Esophagus muscularis mucosa (tissue), 4 donors: ENCODE data around the gene OR52K2. TPM values are rescaled to one million over a fixed set of nuclear protein-coding genes. Genes with fewer than 3 reads are reported as not detected.

Source experiments
- DNase-seq: peaks from one replicate; pipeline ENCODE4 v3.0.0-alpha.2; 2017; ENCODE audit errors: extremely low spot score
- H3K27ac ChIP-seq, 4 donors: fragments of 200-600 bp; sonication (generic); replicated peaks in 1 of 4; 1 replicate in 3 of 4; 2 replicates in 1 of 4; pipeline ENCODE4 v1.5.1; 2016 to 2019; ENCODE audit warnings: mild to moderate bottlenecking in 1 of 4
- H3K27me3 ChIP-seq, 4 donors: fragments of 200-600 bp; sonication (generic); one replicate each; pipeline versions ENCODE4 v1.5.1 to v1.6.0; 2016 to 2019
- H3K36me3 ChIP-seq, 4 donors: fragments of 200-600 bp; sonication (generic); one replicate each; pipeline ENCODE4 v1.5.1; 2016 to 2019
- H3K4me1 ChIP-seq, 4 donors: fragments of 200-600 bp; sonication (generic); one replicate each; pipeline ENCODE4 v1.5.1; 2016 to 2019
- H3K4me3 ChIP-seq, 4 donors: fragments of 200-600 bp; sonication (generic); 1 replicate in 2 of 4; 2 replicates in 2 of 4; pipeline ENCODE4 v1.5.1; 2016 to 2019; ENCODE audit warnings: mild to moderate bottlenecking in 4 of 4, moderate library complexity in 1 of 4
- H3K9me3 ChIP-seq, 4 donors: fragments of 200-600 bp; sonication (generic); 1 replicate in 3 of 4; 2 replicates in 1 of 4; pipeline ENCODE4 v1.5.1; 2016 to 2019
- EP300 ChIP-seq: sonication (generic); formaldehyde crosslinking; IDR thresholded peaks from one replicate; pipeline ENCODE4 v1.6.1; 2017; ENCODE audit warnings: antibody characterized with exemption
- POLR2A ChIP-seq: fragments of 450-650 bp; IDR thresholded peaks from one replicate; pipeline ENCODE4 v1.6.1; 2017; ENCODE audit warnings: antibody characterized with exemption, moderate library complexity, mild to moderate bottlenecking, low read depth
- POLR2AphosphoS5 ChIP-seq, 2 donors: sonication (generic); formaldehyde crosslinking; IDR thresholded peaks; one replicate each; pipeline ENCODE4 v1.6.1; 2017; ENCODE audit warnings: antibody characterized with exemption in 2 of 2
- WGBS: methylation state at CpG from one replicate; pipeline ENCODE4 v1.1.5; 2018; 5-methylcytosine and 5-hydroxymethylcytosine counted together
- intact Hi-C: fragments of 100-400 bp; cut with DNase I; formaldehyde crosslinking; loops from one replicate; pipeline ENCODE4 v1.15.1; 2023
- total RNA-seq, 4 donors: library from RNA; depleted of rRNA; stranded (reverse); fragments of >200 nt; gene quantifications; one replicate each; pipeline versions ENCODE4 v1.1.0 to v1.2.1, GENCODE V29; 2016
- TF ChIP-seq, protein P1 (sequence below), 3 experiments: fragments of 200-600 bp in 2 of 3; fragments of 450-650 bp in 1 of 3; sonication (generic) in 2 of 3; IDR thresholded peaks; one replicate each; pipeline ENCODE4 v1.5.1; 2017 to 2019; ENCODE audit warnings: antibody characterized with exemption in 3 of 3, mild to moderate bottlenecking in 2 of 3, moderate library complexity in 1 of 3

Gene OR52K2
- total RNA-seq, 4 donors from 2014 or later: not detected

DNA sequence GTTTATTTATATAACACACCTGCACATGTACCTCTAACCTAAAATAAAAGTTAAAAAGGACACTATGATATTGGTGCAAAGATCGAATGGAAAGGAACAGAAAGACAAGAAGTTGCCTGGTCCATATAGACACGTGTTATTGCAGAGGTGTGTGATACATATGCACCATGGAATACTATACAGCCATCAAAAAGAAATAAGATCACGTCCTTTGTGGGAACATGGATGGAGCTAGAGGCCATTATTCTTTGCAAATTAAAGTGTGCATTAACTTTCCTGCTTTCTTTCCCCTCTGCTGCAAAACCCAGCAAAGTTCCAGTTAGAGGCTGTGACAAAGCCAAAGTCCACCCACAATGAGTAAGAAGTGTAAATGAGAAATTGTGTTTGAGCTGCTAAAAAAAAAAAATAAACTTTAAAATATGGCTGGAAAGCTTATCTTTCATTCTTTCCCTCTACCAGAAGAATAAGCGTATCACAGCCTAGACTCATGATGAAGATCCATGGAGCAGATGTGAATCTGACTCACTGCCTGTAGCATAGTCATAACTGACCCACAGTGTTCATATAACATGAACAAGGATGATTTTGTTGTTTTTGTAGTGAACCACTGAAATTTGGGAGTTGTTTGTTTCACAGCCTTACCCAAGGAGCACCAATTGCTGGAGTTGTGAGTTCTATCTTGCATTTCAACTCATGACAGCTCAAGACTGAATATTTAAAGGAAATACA, 42.9 kb downstream of the OR52K2 start:
- Histone ChIP-seq H3K36me3 (no peaks in the 10 kb centered on the region), H3K27me3 (no peaks in the 10 kb centered on the region), H3K4me3 (no peak overlapping the region), H3K4me1 (peaks cover 0 to 16% (median 11%) of the 10 kb centered on the region in 4 donors), H3K27ac (no peak overlapping the region), H3K9me3 (no peaks in the 10 kb centered on the region)
- TF ChIP-seq POLR2AphosphoS5 (IDR thresholded peaks at IDR 0.05) (no peak), EP300 (no peak), POLR2A (no peak)
- TF ChIP-seq, protein P1, sequence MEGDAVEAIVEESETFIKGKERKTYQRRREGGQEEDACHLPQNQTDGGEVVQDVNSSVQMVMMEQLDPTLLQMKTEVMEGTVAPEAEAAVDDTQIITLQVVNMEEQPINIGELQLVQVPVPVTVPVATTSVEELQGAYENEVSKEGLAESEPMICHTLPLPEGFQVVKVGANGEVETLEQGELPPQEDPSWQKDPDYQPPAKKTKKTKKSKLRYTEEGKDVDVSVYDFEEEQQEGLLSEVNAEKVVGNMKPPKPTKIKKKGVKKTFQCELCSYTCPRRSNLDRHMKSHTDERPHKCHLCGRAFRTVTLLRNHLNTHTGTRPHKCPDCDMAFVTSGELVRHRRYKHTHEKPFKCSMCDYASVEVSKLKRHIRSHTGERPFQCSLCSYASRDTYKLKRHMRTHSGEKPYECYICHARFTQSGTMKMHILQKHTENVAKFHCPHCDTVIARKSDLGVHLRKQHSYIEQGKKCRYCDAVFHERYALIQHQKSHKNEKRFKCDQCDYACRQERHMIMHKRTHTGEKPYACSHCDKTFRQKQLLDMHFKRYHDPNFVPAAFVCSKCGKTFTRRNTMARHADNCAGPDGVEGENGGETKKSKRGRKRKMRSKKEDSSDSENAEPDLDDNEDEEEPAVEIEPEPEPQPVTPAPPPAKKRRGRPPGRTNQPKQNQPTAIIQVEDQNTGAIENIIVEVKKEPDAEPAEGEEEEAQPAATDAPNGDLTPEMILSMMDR (IDR thresholded peaks at IDR 0.05): no peak
- WGBS: 82% methylated on average over 4 of the region's 4 CpGs
- intact Hi-C loops: no loop called here
- DNase-seq: no peak

GRCh38 chr11:4493480-4493818, 44.4 kb downstream of the OR52K2 start:
- Histone ChIP-seq H3K4me1 (peaks cover 0 to 18% (median 13%) of the 10 kb centered on the region in 4 donors), H3K36me3 (no peaks in the 10 kb centered on the region), H3K4me3 (no peak overlapping the region), H3K27me3 (no peaks in the 10 kb centered on the region), H3K9me3 (no peaks in the 10 kb centered on the region), H3K27ac (no peak overlapping the region)
- TF ChIP-seq POLR2AphosphoS5 (IDR thresholded peaks at IDR 0.05) (no peak), POLR2A (no peak), EP300 (no peak)
- 47% methylated on average over 5 of the region's 5 CpGs for WGBS
- no peak for DNase-seq
- intact Hi-C loops: loop anchor here (1.0 kb wide), 1 partner anchor 306 kb away; no protein-coding TSS in a partner anchor

- no peak overlapping the region for H3K27ac ChIP-seq
- no peak for DNase-seq
- TF ChIP-seq, protein P1 (IDR thresholded peaks at IDR 0.05): no peak
- no peak for TF ChIP-seq POLR2A
- TF ChIP-seq POLR2AphosphoS5 (IDR thresholded peaks at IDR 0.05): no peak
- TF ChIP-seq EP300: no peak
- WGBS: 56% methylated on average over 7 of the region's 7 CpGs
- H3K4me3 ChIP-seq: no peak overlapping the region
- no peaks in the 10 kb centered on the region for H3K27me3 ChIP-seq
- intact Hi-C loops: no loop called here
- H3K36me3 ChIP-seq: no peaks in the 10 kb centered on the region
- H3K9me3 ChIP-seq: no peaks in the 10 kb centered on the region
- peaks cover 0 to 18% (median 13%) of the 10 kb centered on the region in 4 donors for H3K4me1 ChIP-seq
These were observed 46.4 kb downstream of the OR52K2 start for GRCh38 chr11:4495487-4495886.

GRCh38 chr11:4495986-4496385, 46.9 kb downstream of the OR52K2 start:
- H3K4me1 ChIP-seq: peaks cover 0 to 18% (median 13%) of the 10 kb centered on the region in 4 donors
- H3K9me3 ChIP-seq: no peaks in the 10 kb centered on the region
- no peak for DNase-seq
- H3K36me3 ChIP-seq: no peaks in the 10 kb centered on the region
- WGBS: 50% methylated on average over 6 of the region's 6 CpGs
- H3K27ac ChIP-seq: no peak overlapping the region
- no peak overlapping the region for H3K4me3 ChIP-seq
- intact Hi-C loops: no loop called here
- TF ChIP-seq, protein P1 (IDR thresholded peaks at IDR 0.05): no peak
- TF ChIP-seq POLR2AphosphoS5 (IDR thresholded peaks at IDR 0.05): no peak
- no peak for TF ChIP-seq POLR2A
- TF ChIP-seq EP300: no peak
- H3K27me3 ChIP-seq: no peaks in the 10 kb centered on the region

DNA sequence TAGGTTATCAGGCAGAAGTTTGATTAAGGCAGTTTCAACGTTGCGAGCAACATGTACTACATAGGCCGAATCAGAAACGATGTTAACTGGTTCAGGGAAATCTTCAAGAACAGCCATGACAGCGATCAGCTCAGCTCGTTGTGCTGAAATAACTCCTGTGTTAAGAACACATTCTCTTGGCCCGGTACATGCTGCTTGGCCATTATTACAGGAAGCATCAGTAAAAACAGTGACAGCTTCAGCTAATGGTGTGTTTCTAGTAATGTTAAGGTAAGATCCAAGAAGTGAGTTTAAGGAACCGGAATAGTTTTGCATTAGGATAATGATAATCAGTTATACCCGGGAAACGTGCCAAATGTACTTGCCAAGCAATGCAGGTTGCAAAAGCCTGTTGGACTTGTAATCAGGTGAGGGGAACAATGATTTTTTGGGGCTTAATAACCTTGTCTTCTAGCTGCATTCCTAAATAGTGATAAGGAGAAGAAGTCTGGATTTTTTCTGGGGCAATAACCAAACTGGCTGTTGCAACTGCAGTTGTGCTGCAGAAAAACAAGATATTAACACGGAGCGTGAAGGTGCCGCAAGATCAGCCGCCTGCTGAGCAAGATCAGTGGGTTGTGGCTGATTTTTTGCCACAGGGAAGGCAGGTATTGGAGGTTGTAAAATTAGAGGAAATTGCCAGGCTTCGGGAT, 47.6 kb downstream of the OR52K2 start:
- Histone ChIP-seq H3K36me3 (no peaks in the 10 kb centered on the region), H3K4me3 (no peak overlapping the region), H3K27ac (no peak overlapping the region), H3K9me3 (no peaks in the 10 kb centered on the region), H3K27me3 (no peaks in the 10 kb centered on the region), H3K4me1 (peaks cover 0 to 18% (median 13%) of the 10 kb centered on the region in 4 donors)
- intact Hi-C loops: no loop called here
- 41% methylated on average over 15 of the region's 15 CpGs for WGBS
- no peak for DNase-seq
- TF ChIP-seq EP300 (no peak), POLR2A (no peak), POLR2AphosphoS5 (IDR thresholded peaks at IDR 0.05) (no peak)
- TF ChIP-seq, protein P1 (IDR thresholded peaks at IDR 0.05): no peak
